Measurements from ENCODE around the gene UPF1.

- TF ChIP-seq CTCF (conservative IDR thresholded peaks at IDR 0.05 in 1 of 2, IDR thresholded peaks at IDR 0.05 in 1 of 2; ENCODE audit: extremely low read depth in 1 of 2, insufficient read depth in 1 of 2, low read depth in 1 of 2, low read length in 2 of 2): no peak
- no peak for TF ChIP-seq EZH2 (IDR thresholded peaks at IDR 0.05; ENCODE audit: borderline replicate concordance, low read length)
These were observed 25.5 kb downstream of the UPF1 start for GRCh38 chr19:18857223-18857622.
